Measurements from ENCODE around the gene GSTM1.

Gene GSTM1

GRCh38 chr1:109687641-109688499, at the start of gene GSTM1:
Gene GSTM1, plus strand, starts transcription at chr1:109687817. Its CDS starts 57 bp downstream, at chr1:109687874.
- TF ChIP-seq CSDC2 (CRISPR knock-in tag; IDR thresholded peaks at IDR 0.05) (no peak), ZFP30 (CRISPR knock-in tag; IDR thresholded peaks at IDR 0.05) (no peak)
- no peak for ATAC-seq

DNA sequence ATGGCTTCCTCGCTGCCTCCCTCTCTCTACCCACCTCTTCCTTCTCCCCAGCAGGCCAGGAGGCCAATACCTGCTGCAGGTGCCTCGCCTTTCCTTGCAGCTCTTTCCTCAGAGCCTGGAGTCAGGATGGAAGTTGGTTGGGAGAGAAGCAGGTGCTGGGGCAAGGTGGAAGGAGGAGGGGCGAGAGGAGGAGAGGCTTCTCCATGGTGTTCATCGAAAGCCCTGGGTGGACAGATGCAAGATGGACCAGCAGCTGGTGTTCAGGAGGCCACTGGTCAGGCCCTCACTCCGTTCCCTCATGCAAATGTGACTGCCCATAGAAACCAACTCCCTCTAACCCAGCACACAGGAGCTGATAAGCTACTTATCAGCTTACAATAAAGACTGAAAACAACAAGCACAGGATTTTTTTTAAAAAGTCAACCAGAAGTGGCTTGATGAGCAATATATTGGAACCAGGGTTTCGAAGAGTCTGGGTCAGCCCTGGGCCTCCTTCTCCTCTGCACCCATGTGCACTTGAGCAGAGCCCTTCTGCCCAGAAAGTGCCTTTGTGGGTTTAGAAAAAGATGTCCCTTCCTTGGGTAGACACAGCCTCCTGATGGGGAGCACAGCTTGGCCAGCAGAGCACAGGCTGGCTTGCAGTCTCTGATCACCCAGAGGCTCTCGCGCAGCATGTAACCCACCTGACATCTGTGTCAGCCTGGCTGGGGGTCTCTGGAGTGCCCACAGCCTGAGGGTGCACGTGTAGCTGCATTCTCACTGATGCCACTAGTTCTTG, 48.4 kb upstream of the GSTM1 start:
- no peak for ATAC-seq
- no peak for TF ChIP-seq ZFP3 (CRISPR knock-in tag; IDR thresholded peaks at IDR 0.05)

GRCh38 chr1:109639841-109640184, 47.8 kb upstream of the GSTM1 start:
- no peak for TF ChIP-seq ARNTL (CRISPR knock-in tag; IDR thresholded peaks at IDR 0.05; ENCODE audit: borderline replicate concordance, low read depth)
- no peak; the same call in 2 of the 3 replicates for ATAC-seq

DNA sequence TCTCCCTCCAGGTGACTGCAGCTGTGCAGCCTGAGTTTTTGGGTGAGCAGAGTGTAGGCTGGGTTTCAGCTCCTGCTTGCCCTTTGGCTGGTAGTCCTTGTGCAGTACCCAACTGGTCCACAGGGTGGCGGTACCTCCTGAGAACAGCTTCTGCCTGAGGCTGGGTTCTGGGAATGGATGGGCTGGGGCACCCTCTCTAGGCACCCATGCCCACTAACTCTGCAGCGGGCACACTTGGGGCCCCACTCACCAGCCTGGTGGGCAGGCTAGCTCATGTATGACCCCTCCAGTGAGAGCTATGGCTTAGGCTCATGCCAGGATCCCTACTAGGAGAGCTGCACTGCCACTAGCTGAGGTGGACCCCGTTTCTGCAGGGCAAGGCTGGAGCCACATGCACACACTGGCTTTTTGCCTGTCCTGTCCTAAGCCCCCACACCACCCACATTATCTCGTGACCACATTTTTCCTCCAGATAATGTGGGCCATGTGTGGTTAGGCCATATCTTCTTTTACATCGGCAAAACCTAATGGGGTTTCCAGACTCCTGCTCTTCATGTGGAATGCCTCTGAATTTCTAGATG, 47.2 kb upstream of the GSTM1 start:
- no peak for TF ChIP-seq SNAI2 (CRISPR knock-in tag; IDR thresholded peaks at IDR 0.05)
- no peak for TF ChIP-seq ZNF8 (CRISPR knock-in tag; IDR thresholded peaks at IDR 0.05)
- no peak for TF ChIP-seq TOX (CRISPR knock-in tag; IDR thresholded peaks at IDR 0.05; ENCODE audit: borderline replicate concordance)
- TF ChIP-seq, protein P1, sequence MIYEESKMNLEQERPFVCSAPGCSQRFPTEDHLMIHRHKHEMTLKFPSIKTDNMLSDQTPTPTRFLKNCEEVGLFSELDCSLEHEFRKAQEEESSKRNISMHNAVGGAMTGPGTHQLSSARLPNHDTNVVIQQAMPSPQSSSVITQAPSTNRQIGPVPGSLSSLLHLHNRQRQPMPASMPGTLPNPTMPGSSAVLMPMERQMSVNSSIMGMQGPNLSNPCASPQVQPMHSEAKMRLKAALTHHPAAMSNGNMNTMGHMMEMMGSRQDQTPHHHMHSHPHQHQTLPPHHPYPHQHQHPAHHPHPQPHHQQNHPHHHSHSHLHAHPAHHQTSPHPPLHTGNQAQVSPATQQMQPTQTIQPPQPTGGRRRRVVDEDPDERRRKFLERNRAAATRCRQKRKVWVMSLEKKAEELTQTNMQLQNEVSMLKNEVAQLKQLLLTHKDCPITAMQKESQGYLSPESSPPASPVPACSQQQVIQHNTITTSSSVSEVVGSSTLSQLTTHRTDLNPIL (CRISPR knock-in tag; IDR thresholded peaks at IDR 0.05; ENCODE audit: low read depth) = no peak
- TF ChIP-seq ESRRG (CRISPR knock-in tag; IDR thresholded peaks at IDR 0.05) = no peak
- TF ChIP-seq ARNTL (CRISPR knock-in tag; IDR thresholded peaks at IDR 0.05; ENCODE audit: borderline replicate concordance, low read depth) = no peak
- TF ChIP-seq ZC3H10 (CRISPR knock-in tag; IDR thresholded peaks at IDR 0.05) = no peak
- TF ChIP-seq CSRNP3 (CRISPR knock-in tag; IDR thresholded peaks at IDR 0.05) = 0 out of 2 replicates have a peak, but pooled peaks have one; percentile 49
- TF ChIP-seq OSR1 (CRISPR knock-in tag; IDR thresholded peaks at IDR 0.05) = no peak
- TF ChIP-seq CSDC2 (CRISPR knock-in tag; IDR thresholded peaks at IDR 0.05) = no peak
- peak; percentile 94 for TF ChIP-seq TCF4 (CRISPR knock-in tag; IDR thresholded peaks at IDR 0.05; ENCODE audit: borderline replicate concordance)
- TF ChIP-seq, protein P2, sequence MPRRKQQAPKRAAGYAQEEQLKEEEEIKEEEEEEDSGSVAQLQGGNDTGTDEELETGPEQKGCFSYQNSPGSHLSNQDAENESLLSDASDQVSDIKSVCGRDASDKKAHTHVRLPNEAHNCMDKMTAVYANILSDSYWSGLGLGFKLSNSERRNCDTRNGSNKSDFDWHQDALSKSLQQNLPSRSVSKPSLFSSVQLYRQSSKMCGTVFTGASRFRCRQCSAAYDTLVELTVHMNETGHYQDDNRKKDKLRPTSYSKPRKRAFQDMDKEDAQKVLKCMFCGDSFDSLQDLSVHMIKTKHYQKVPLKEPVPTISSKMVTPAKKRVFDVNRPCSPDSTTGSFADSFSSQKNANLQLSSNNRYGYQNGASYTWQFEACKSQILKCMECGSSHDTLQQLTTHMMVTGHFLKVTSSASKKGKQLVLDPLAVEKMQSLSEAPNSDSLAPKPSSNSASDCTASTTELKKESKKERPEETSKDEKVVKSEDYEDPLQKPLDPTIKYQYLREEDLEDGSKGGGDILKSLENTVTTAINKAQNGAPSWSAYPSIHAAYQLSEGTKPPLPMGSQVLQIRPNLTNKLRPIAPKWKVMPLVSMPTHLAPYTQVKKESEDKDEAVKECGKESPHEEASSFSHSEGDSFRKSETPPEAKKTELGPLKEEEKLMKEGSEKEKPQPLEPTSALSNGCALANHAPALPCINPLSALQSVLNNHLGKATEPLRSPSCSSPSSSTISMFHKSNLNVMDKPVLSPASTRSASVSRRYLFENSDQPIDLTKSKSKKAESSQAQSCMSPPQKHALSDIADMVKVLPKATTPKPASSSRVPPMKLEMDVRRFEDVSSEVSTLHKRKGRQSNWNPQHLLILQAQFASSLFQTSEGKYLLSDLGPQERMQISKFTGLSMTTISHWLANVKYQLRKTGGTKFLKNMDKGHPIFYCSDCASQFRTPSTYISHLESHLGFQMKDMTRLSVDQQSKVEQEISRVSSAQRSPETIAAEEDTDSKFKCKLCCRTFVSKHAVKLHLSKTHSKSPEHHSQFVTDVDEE (CRISPR knock-in tag; IDR thresholded peaks at IDR 0.05) = peak; percentile 78
- TF ChIP-seq BACH2 (CRISPR knock-in tag; IDR thresholded peaks at IDR 0.05; ENCODE audit: borderline replicate concordance) = no peak
- ATAC-seq = peak; percentile 79

DNA sequence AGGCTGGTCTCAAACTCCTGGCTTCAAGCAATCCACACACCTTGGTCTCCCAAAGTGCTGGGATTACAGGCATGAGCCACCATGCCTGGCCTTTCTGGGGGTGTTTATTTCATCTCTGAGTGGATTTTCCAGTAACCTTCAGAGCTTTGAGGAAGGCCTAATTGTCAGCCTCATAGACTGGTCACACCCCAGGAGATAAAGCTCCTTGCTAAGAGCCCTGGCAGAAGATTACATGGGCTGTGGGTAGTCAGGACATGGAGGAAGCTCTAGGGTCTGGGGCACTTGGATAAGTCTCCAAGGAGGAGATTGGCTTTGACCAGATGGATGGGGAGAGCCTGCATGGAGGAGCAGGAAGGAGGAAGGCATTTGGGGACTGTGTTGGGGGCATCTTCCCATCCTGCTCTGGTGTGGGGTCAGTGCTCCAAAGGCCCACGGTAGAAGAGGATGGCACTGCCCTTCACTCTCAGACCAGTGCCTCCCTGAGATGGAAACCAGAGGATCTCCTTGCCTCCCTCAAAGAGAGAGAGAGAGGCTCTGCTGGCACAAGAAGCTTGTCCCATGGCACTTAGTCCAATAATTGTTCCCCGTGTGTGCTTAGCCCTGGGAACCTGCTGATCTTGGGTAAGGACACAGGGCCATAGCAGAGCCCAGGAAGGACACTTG, 46.4 kb upstream of the GSTM1 start:
- ATAC-seq = no peak
- TF ChIP-seq, protein P3, sequence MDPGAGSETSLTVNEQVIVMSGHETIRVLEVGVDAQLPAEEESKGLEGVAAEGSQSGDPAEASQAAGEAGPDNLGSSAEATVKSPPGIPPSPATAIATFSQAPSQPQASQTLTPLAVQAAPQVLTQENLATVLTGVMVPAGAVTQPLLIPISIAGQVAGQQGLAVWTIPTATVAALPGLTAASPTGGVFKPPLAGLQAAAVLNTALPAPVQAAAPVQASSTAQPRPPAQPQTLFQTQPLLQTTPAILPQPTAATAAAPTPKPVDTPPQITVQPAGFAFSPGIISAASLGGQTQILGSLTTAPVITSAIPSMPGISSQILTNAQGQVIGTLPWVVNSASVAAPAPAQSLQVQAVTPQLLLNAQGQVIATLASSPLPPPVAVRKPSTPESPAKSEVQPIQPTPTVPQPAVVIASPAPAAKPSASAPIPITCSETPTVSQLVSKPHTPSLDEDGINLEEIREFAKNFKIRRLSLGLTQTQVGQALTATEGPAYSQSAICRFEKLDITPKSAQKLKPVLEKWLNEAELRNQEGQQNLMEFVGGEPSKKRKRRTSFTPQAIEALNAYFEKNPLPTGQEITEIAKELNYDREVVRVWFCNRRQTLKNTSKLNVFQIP (CRISPR knock-in tag; IDR thresholded peaks at IDR 0.05; ENCODE audit: borderline replicate concordance, low read depth) = no peak
- TF ChIP-seq, protein P4, sequence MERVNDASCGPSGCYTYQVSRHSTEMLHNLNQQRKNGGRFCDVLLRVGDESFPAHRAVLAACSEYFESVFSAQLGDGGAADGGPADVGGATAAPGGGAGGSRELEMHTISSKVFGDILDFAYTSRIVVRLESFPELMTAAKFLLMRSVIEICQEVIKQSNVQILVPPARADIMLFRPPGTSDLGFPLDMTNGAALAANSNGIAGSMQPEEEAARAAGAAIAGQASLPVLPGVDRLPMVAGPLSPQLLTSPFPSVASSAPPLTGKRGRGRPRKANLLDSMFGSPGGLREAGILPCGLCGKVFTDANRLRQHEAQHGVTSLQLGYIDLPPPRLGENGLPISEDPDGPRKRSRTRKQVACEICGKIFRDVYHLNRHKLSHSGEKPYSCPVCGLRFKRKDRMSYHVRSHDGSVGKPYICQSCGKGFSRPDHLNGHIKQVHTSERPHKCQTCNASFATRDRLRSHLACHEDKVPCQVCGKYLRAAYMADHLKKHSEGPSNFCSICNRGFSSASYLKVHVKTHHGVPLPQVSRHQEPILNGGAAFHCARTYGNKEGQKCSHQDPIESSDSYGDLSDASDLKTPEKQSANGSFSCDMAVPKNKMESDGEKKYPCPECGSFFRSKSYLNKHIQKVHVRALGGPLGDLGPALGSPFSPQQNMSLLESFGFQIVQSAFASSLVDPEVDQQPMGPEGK (CRISPR knock-in tag; IDR thresholded peaks at IDR 0.05; ENCODE audit: borderline replicate concordance) = no peak
- TF ChIP-seq ZFP3 (CRISPR knock-in tag; IDR thresholded peaks at IDR 0.05) (no peak), ARNTL (CRISPR knock-in tag; IDR thresholded peaks at IDR 0.05; ENCODE audit: borderline replicate concordance, low read depth) (no peak), ZFP30 (CRISPR knock-in tag; IDR thresholded peaks at IDR 0.05) (no peak), ZNF70 (CRISPR knock-in tag; IDR thresholded peaks at IDR 0.05) (no peak), TCF4 (CRISPR knock-in tag; IDR thresholded peaks at IDR 0.05; ENCODE audit: borderline replicate concordance) (no peak), ESRRG (CRISPR knock-in tag; IDR thresholded peaks at IDR 0.05) (no peak), ISL1 (CRISPR knock-in tag; IDR thresholded peaks at IDR 0.05) (no peak)
- TF ChIP-seq, protein P1 (CRISPR knock-in tag; IDR thresholded peaks at IDR 0.05; ENCODE audit: low read depth) = no peak

Measured in SK-N-SH treated with all-trans-retinoic acid at 6 μM for 48 hours (cell line).